Measurements from ENCODE around the gene NXPH2.
A peak's percentile ranks its signal among the peaks of the same experiment; 100 is the strongest.

Gene NXPH2

GRCh38 chr2:138779781-138780445, at the start of gene NXPH2:
Gene NXPH2 (minus strand): TSS chr2:138780390. CDS start chr2:138780241, 149 bp downstream.
- no peak for DNase-seq

GRCh38 chr2:138829326-138829919, 49.2 kb upstream of the NXPH2 start:
- DNase-seq, result peak in 1 of 4 experiments; percentile 1

GRCh38 chr2:138827426-138828054, 47.4 kb upstream of the NXPH2 start:
- no peak for DNase-seq

- no peak for DNase-seq
Observed at GRCh38 chr2:138823666-138824065, 43.5 kb upstream of the NXPH2 start.

- DNase-seq, result no peak
Observed at GRCh38 chr2:138819964-138820363, 39.8 kb upstream of the NXPH2 start.

GRCh38 chr2:138818556-138818955, 38.4 kb upstream of the NXPH2 start:
- DNase-seq, result no peak

GRCh38 chr2:138814123-138814898, 34.1 kb upstream of the NXPH2 start:
- DNase-seq, result no peak

GRCh38 chr2:138811431-138811830, 31.2 kb upstream of the NXPH2 start:
- DNase-seq, result no peak

GRCh38 chr2:138794724-138795123, 14.5 kb upstream of the NXPH2 start:
- DNase-seq, result no peak

- DNase-seq, result no peak
Observed at GRCh38 chr2:138787053-138787666, 7.0 kb upstream of the NXPH2 start.

GRCh38 chr2:138782383-138782782, 2.2 kb upstream of the NXPH2 start:
- no peak for DNase-seq

- no peak for DNase-seq
Observed at GRCh38 chr2:138780908-138781307, 718 bp upstream of the NXPH2 start.

- DNase-seq, result no peak
Observed at GRCh38 chr2:138780446-138780880, 273 bp upstream of the NXPH2 start.

- DNase-seq, result no peak
Observed at GRCh38 chr2:138779406-138779780, 797 bp downstream of the NXPH2 start.

GRCh38 chr2:138777996-138778395, 2.2 kb downstream of the NXPH2 start:
- no peak for DNase-seq

- DNase-seq, result no peak
Observed at GRCh38 chr2:138775736-138776135, 4.5 kb downstream of the NXPH2 start.

- DNase-seq, result no peak
Observed at GRCh38 chr2:138771534-138771933, 8.7 kb downstream of the NXPH2 start.

GRCh38 chr2:138767101-138767500, 13.1 kb downstream of the NXPH2 start:
- no peak for DNase-seq

GRCh38 chr2:138766464-138766863, 13.7 kb downstream of the NXPH2 start:
- DNase-seq, result no peak

- no peak for DNase-seq
Observed at GRCh38 chr2:138763971-138764370, 16.2 kb downstream of the NXPH2 start.

- no peak for DNase-seq
Observed at GRCh38 chr2:138762533-138762932, 17.7 kb downstream of the NXPH2 start.

GRCh38 chr2:138760676-138761075, 19.5 kb downstream of the NXPH2 start:
- DNase-seq, result no peak

- no peak for DNase-seq
Observed at GRCh38 chr2:138757384-138757783, 22.8 kb downstream of the NXPH2 start.
